ENCODE data around the gene CEP43.
A peak's percentile ranks its signal among the peaks of the same experiment; 100 is the strongest.

CEP43 gene

GRCh38 chr6:166999145-166999883 lies at the start of gene CEP43:
TSS of gene CEP43 (plus strand) at chr6:166999397. CDS start at chr6:166999413, 16 bp downstream.
- peak; percentile 97 for DNase-seq (ENCODE audit: low read depth, low spot score)

- peak; percentile 93 for DNase-seq (ENCODE audit: low read depth, low spot score)
Measured at GRCh38 chr6:166949528-166950442, 49.4 kb upstream of the CEP43 start.

- no peak for DNase-seq (ENCODE audit: low read depth, low spot score)
Measured at GRCh38 chr6:166950443-166950821, 48.8 kb upstream of the CEP43 start.

- peak; percentile 78 for DNase-seq (ENCODE audit: low read depth, low spot score)
Measured at GRCh38 chr6:166950892-166951669, 48.1 kb upstream of the CEP43 start.

- no peak for DNase-seq (ENCODE audit: low read depth, low spot score)
Measured at GRCh38 chr6:166951670-166952060, 47.5 kb upstream of the CEP43 start.

- no peak for DNase-seq (ENCODE audit: low read depth, low spot score)
Measured at GRCh38 chr6:166952121-166952520, 47.1 kb upstream of the CEP43 start.

GRCh38 chr6:166952567-166953486 lies 46.4 kb upstream of the CEP43 start:
- no peak for DNase-seq (ENCODE audit: low read depth, low spot score)

GRCh38 chr6:166954118-166954713 lies 45.0 kb upstream of the CEP43 start:
- no peak for DNase-seq (ENCODE audit: low read depth, low spot score)

GRCh38 chr6:166955121-166955864 lies 43.9 kb upstream of the CEP43 start:
- DNase-seq (ENCODE audit: low read depth, low spot score): peak; percentile 21

GRCh38 chr6:166955865-166956443 lies 43.2 kb upstream of the CEP43 start:
- DNase-seq (ENCODE audit: low read depth, low spot score): peak; percentile 83

GRCh38 chr6:166956444-166957086 lies 42.6 kb upstream of the CEP43 start, which contains the start of gene RNASET2:
TSS of gene RNASET2 (minus strand) at chr6:166956550. CDS start at chr6:166956182, 368 bp downstream.
- DNase-seq (ENCODE audit: low read depth, low spot score): peak; percentile 89

GRCh38 chr6:166957087-166957804 lies 42.0 kb upstream of the CEP43 start:
- DNase-seq (ENCODE audit: low read depth, low spot score): peak; percentile 25

GRCh38 chr6:166957805-166958076 lies 41.5 kb upstream of the CEP43 start:
- no peak for DNase-seq (ENCODE audit: low read depth, low spot score)

- no peak for DNase-seq (ENCODE audit: low read depth, low spot score)
Measured at GRCh38 chr6:166958926-166959861, 40.0 kb upstream of the CEP43 start.

GRCh38 chr6:166959911-166960608 lies 39.1 kb upstream of the CEP43 start:
- DNase-seq (ENCODE audit: low read depth, low spot score): no peak

- no peak for DNase-seq (ENCODE audit: low read depth, low spot score)
Measured at GRCh38 chr6:166960609-166960978, 38.6 kb upstream of the CEP43 start.

GRCh38 chr6:166966268-166966667 lies 32.9 kb upstream of the CEP43 start:
- DNase-seq (ENCODE audit: low read depth, low spot score): no peak

All from ELF-1 (cell line).